KOPT-K1 (cell line): ENCODE data around the gene H2AZ2.

Experiments used
- H3K27ac ChIP-seq: fragments of 200-600 bp; sonication (generic); 2 replicates; pipeline ENCODE4 v1.5.1; 2016; ENCODE audit warnings: antibody characterized with exemption, mild to moderate bottlenecking, low read depth, low read length; ENCODE audit not compliant: poor library complexity, severe bottlenecking
- H3K36me3 ChIP-seq: fragments of 200-600 bp; sonication (generic); 2 replicates; pipeline ENCODE4 v1.5.1; 2017; ENCODE audit warnings: antibody characterized with exemption, mild to moderate bottlenecking, low read length, moderate library complexity; ENCODE audit not compliant: insufficient read depth
- H3K9me3 ChIP-seq: fragments of 200-600 bp; sonication (generic); 2 replicates; pipeline ENCODE4 v1.5.1; 2017; ENCODE audit warnings: antibody characterized with exemption, low read length, mild to moderate bottlenecking; ENCODE audit not compliant: insufficient read depth, poor library complexity, severe bottlenecking

Gene H2AZ2

DNA sequence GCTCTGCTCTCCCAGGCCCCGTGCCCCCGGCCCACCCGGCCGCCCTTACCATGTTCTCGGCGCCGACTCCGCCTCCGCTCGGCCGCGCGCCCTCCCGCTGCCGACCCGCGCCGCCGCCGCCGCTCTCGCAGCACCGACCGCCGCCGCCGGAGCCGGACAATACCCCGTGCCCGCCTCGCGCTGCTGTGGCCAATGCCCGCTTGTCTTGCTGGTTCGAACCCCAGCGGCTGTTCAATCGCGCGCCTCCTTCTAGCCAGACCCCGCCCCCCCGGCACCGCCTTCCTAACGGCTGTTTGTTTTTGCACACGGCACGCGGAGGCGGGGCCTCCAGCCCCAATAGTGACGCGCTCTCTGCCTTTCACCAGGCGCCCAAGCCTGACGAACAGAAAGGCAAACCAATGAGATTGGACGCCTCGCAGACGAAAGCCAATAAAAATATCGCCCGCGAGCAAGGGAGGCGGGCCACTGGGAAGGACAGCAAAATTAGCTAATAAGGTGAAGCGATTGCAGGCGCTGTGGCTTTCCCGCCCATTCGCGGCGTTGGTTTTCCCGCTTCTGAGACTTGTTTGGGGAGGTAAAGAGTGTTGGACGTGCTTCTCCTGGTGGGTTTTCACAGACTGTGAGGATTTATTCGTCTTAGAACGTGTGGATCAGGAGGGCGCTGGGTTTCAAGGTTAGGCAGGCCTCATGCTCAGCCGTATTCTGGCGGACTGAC is at the start of gene H2AZ2:
Gene H2AZ2, minus strand, starts transcription at position 168 of the 715 bp plus-strand sequence. Its CDS starts 116 bp downstream, at position 52.
- peak within 1 kb of the TSS; percentile 86 for H3K27ac ChIP-seq
- H3K9me3 ChIP-seq: no peaks in the 10 kb centered on the region
- peaks cover 16% of the 10 kb centered on the region for H3K36me3 ChIP-seq

DNA sequence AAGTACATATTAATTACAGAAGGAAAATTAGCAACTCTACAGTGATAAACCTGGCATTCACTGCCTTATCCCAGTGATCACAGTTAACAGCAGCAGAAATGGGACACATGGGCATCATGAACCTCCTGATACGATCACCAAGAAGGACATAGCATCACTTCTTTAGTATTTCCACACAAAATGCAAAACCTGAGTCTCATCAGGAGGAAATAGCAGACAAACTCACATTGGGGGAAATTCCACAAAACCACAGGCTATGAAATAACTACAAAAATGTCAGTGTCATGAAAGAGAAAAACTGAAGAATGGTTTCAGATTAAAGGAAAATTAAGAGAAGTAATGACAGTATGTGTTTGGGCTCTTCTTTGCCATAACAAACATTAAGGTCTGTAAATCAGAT is 49.4 kb upstream of the H2AZ2 start:
- Histone ChIP-seq H3K9me3 (no peaks in the 10 kb centered on the region), H3K27ac (no peak overlapping the region), H3K36me3 (no peaks in the 10 kb centered on the region)

DNA sequence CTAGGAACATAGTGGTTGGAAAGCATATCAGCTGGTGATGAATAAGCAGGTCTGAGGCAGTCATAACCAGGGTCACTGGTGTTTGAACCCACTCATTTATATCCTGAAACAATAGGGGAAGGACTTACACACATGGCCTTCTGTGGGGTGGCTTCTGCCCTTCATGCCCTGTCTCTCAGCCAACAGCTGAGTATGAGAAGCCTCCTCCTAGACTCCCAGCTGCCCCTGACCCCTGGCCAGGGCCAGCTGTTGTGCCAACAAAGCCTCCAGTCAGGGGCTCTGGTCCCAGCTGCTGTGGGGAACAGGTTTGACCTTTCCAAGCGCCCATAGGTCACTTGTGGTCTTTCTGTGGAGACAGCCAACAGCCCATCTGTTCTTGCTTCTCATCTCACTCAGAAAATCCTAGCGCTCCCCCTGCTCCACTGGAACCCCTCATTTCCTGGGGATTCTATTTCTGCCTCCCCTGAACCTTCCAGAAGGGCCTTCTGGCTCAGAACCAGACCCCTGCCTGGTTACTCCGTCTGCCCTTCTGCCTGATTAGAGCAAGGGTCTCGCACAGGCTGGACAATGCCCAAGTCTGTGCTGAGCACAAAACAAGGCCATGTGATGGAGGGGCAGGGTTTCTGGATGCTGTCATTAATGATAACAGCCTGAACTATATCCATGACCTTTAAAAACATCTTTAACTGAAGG is 47.1 kb upstream of the H2AZ2 start:
- no peak overlapping the region for H3K27ac ChIP-seq
- no peaks in the 10 kb centered on the region for H3K36me3 ChIP-seq
- H3K9me3 ChIP-seq: no peaks in the 10 kb centered on the region

DNA sequence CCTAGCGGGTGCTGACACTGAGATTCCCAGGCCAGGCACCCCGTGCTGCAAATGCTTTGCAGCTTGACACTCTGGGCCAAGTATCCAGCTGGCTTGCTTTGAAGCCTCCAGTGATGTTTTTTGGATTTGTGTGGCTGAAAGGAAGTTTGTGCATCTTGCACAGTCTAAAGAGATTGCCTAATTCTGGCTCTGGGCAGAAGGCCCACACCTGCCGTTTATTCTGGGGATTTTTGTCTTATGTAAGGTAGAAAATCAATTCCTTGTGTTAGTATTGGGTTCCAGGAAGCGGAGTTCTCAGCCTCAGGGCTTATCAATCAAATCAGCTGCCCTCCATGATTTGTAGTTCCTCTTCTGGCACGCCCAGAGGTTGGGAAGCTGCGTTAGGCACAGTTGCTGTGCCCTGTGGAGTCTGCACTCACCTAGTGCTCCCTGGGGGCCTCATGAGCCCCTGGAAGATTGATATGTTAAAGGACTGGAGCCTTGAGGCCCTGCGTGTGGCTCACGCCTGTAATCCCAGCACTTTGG is 45.9 kb upstream of the H2AZ2 start:
- Histone ChIP-seq H3K9me3 (no peaks in the 10 kb centered on the region), H3K36me3 (no peaks in the 10 kb centered on the region), H3K27ac (peak overlapping the region; percentile 11)

DNA sequence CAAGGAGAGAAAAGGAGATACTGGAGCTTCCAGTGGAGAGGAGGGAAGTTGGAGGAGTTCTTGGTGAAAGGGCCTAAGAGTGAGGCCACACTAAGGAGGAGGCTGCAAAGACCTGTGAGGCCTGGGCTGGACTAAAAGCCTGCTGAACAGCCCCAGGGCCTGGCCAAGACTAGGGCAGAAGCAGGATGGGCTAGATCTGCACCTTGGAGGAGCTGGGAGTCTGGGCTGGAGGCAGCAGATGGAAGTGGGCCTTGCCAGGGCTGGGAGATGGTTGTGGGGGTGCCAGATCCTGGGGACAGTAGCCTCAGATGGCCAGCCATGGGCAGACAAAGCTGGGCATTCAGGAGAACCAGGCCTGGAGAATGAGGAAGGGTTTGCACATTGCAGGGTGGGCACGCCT is 43.9 kb upstream of the H2AZ2 start:
- Histone ChIP-seq H3K27ac (peak overlapping the region; percentile 90), H3K9me3 (no peaks in the 10 kb centered on the region), H3K36me3 (no peaks in the 10 kb centered on the region)

DNA sequence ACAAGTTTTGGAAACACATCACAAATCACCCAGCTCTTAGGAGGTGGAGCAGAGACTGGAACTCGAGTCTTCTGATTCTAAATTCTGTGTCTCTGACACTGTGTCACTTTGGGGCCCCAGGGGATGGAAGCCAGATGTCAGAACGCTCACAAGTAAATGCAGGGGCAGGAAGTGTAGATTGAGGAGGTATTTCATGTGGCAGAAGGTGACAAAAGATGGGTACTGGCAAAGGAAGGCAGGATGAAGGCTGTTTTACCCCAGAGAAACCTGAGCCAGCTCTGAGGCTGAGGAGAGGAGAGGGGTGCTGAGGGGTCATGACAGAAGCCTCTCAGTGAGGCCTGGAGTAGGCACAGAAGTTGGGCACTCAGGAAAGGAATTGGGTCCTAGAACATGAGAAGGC is 43.5 kb upstream of the H2AZ2 start:
- Histone ChIP-seq H3K36me3 (no peaks in the 10 kb centered on the region), H3K9me3 (no peaks in the 10 kb centered on the region), H3K27ac (peak overlapping the region; percentile 90)

DNA sequence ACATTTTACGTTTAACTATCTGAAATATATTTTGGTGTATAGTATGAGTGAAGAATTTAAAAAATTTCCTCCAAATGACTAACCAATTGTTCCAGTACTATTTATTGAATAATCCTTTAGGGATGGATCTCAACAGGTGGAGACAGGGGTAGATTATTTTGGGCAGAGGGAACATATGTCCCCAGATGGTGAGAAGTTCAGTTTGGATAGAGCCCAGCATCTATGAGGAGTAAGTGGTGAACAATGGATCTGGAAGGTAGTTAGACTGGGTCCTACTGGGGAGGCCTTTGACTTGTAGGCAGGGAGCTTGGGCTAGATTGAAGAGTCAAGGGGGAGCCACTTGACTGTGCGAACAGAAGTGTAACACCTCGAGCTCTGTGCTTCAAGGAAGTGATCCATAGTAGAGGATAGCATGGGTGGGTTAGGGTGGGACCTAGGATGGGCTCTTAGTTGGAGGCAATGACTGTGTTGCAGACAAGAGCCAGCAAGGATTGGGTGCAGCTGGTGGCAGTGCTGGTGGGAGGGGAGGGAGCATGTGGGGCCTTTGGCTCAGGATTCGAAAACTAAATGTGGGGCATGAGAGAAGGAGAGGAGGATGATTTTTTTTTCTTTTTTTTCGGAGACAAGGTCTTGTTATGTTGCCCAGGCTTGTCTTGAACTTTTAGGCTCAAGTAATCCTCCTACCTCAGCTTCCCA is 41.3 kb upstream of the H2AZ2 start:
- no peak overlapping the region for H3K27ac ChIP-seq
- H3K36me3 ChIP-seq: no peaks in the 10 kb centered on the region; the same call in 1 of the 2 replicates
- H3K9me3 ChIP-seq: no peaks in the 10 kb centered on the region

DNA sequence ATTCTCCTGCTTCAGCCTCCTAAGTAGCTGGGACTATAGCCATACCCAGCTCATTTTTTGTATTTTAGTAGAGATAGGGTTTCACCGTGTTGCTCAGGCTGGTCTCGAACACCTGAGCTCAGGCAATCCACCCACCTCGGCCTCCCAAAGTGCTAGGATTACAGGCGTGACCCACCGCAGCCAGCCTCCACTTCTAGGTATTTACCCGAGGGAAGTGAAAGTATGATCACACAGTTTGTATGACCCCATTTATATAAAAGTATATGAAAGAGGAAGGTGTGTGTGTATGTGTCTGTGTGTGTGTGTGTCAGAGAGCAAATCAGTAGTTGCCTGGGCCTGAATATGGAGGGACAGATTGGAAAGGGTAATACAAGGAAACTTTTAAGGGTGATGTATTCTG is 39.4 kb upstream of the H2AZ2 start:
- H3K36me3 ChIP-seq: peaks cover 19% of the 10 kb centered on the region
- H3K9me3 ChIP-seq: no peaks in the 10 kb centered on the region
- no peak overlapping the region for H3K27ac ChIP-seq

DNA sequence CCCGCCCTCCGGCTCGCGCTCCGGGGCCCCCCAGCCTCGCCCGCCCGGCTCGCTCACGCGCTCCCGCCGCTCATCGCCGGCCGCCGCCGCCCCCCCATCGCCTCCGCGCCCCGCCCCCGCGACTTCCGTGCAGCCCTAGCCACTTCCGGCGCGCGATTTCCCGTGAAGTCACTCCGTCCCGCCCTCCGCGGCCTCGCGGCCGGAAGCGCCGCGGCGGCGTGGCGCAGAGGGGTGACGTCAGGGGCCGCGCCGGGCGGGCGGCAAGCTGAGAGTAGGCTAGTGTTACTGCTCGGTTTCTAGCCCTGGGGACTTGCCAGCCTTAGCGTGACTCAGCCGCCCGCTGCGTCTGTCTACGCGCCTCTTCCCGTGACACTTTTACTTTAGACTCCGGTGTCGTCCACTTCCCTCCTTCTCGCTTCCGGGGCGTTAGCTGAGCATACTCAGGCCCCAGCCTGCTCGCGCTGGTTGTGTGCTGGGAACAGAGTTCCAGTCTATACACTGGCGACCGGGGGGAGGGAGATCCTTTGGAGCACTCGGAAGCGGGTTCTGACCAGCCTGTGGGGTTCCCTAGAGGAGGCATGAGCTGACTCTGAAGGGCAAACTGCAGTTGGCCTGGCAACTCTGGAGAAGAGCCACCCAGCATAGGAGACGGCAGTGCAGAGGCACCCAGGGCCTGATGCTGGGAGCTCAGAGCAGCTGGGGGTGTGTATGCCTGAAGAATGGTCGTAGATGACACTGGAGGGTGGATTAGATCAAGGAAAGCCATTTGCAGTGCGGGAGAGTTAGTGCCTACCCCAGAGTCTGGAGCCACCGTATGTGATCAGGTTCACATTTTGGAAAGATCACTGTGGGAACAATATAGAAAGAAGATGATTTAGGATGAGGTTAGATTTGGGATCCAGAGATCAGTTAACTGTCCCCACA is 37.8 kb upstream of the H2AZ2 start, which contains the start of gene PURB:
Gene PURB, minus strand, starts transcription at position 137 of the 924 bp plus-strand sequence. CDS start 182 bp downstream, outside the sequence.
- Histone ChIP-seq H3K9me3 (no peaks in the 10 kb centered on the region), H3K36me3 (peaks cover 35% of the 10 kb centered on the region), H3K27ac (peak within 1 kb of the TSS; percentile 90)

DNA sequence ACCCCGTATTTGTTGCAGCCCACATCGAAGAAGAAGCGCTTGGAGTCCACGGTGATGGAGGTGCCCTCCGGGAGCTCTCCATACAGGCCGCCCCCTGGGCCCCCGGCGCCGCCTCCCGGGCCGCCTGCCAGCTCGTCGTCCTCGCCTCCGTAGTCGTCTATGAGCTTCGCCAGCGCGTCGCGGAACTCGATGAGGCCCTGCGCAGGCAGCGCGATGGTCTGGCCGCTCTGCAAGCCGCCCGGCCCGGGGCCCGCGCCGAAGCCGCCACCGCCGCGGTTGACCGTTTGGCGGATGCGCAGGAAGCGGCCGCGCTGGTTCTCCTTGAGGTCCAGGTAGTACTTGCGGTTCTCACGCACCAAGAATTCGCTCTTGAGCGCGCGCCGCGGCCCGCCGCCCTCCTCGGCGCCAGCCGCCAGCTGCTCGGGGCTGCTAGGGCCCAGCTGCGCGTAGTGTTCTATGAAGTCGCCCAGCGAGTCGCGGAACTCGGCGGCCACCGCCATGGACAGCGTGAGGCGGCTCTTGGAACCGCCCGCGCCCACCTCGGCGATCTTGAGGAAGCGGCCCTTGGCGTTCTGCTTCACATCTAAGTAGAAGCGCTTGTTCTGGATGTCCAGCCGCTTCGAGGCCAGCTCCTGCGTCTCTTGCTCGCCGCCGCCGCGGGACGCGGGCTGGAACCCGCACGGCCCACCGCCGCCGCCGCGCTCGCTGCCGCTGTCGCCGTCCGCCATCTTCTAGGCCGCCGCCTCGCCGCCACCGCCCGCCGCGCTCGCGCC is 36.9 kb upstream of the H2AZ2 start:
- H3K36me3 ChIP-seq: peaks cover 43% of the 10 kb centered on the region
- H3K9me3 ChIP-seq: no peaks in the 10 kb centered on the region
- H3K27ac ChIP-seq: peak overlapping the region; percentile 90

DNA sequence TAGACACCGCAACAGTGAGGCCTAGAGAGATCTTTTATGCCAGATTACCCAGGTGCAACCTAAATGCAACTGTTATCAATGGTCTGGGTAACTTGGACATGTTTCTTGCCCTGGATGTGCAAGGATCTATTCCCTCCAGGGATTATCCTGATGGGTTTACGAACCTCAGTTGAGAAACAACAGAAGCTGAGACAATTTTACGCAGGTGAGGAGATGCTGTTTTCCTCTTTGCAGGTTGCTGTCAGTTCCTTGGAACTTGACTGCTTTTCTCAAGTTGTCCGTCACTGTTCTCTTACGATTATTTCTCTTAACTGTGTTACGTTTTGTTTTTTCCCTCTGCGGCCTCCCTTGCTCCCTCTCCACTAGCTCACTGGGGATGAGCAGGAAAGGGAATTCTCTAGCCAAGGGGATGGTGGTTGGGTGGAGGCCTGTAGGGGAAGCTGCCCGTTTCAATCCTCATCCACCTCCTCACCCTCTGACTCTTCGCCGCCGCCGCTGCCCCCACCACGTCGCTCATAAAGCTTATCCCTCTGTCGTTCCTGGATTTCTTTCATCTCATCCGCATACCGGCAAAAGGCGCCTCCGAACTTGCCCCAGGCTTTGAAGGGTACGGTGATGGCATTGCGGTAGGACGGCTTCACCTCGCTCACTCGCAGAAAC is 36.2 kb upstream of the H2AZ2 start:
- H3K36me3 ChIP-seq: peaks cover 50% of the 10 kb centered on the region
- H3K27ac ChIP-seq: peak overlapping the region; percentile 90
- H3K9me3 ChIP-seq: no peaks in the 10 kb centered on the region

DNA sequence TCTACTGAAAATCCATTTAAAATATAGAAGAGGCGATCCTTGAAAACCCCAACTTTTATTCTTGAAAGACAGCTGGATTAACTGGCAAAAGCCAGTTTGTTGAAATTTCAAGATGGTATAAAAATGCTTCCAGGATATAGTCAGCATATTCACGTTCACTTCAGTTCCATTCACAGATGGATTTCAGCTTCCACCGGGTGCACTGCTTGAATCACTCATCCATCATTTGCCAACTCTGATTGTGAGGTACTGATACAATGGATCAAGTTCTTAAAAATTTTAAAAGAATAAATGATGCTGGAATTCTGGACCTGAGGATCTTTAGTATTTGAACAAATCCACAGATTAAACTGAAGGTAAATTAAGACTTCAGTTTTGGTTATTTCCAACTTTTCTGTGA is 35.0 kb upstream of the H2AZ2 start:
- Histone ChIP-seq H3K27ac (no peak overlapping the region), H3K9me3 (no peaks in the 10 kb centered on the region), H3K36me3 (peaks cover 62% of the 10 kb centered on the region)

DNA sequence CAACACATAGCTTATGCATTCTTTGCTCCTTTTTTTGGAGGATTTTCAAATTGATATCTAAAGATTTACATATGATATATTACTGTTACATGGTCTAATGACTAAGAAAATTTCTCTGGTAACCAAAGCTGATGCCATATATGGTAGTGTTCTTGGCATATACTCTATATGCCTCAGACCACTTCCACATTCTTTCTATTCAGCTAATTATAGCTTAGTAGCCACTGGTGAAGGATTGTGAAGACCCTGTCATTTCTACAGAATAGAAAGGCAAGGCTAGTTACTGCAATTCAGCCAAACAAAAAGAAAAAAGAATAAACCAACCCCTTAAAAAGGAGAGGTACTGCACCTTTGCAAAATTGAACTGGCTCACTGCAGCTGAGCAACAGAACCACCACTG is 33.7 kb upstream of the H2AZ2 start:
- H3K9me3 ChIP-seq: no peaks in the 10 kb centered on the region
- no peak overlapping the region for H3K27ac ChIP-seq
- H3K36me3 ChIP-seq: peaks cover 75% of the 10 kb centered on the region
